ENCODE measurements around the gene CCNK.

GRCh38 chr14:99531251-99532096 is 50.3 kb downstream of the CCNK start:
- TF ChIP-seq POLR2AphosphoS5 (IDR thresholded peaks at IDR 0.05; ENCODE audit: borderline replicate concordance, low read depth, low read length), result no peak
- no peak for TF ChIP-seq EZH2 (IDR thresholded peaks at IDR 0.05)
- TF ChIP-seq FOXP2 (optimal IDR thresholded peaks at IDR 0.05; ENCODE audit: control extremely low read depth, extremely low read length, insufficient read depth), result no peak
